Measurements from ENCODE around the gene SERPINH1. TPM values are rescaled to one million over a fixed set of nuclear protein-coding genes. Genes with fewer than 3 reads are reported as not detected.

SERPINH1 gene
- total RNA-seq, 4 donors from 2014 or later = 134 to 847 (median 280) TPM

GRCh38 chr11:75585293-75585670 lies 23.2 kb downstream of the SERPINH1 start:
- Histone ChIP-seq H3K27me3 (no peaks in the 10 kb centered on the region), H3K4me1 (peaks cover 0 to 4% of the 10 kb centered on the region in 2 donors), H3K4me3 (no peak overlapping the region), H3K27ac (peak overlapping the region; percentile 90 to 99), H3K36me3 (no peaks in the 10 kb centered on the region), H3K9me3 (no peaks in the 10 kb centered on the region)
- TF ChIP-seq POLR2A (IDR thresholded peaks at IDR 0.05) = no peak
- no peak for TF ChIP-seq CTCF (IDR thresholded peaks at IDR 0.05)
- intact Hi-C loops (cut with DNase I; ENCODE audit: low total_unique reads) = no loop called here
- DNase-seq = no peak

- DNase-seq = no peak
- no peak overlapping the region for H3K4me3 ChIP-seq
- TF ChIP-seq POLR2A (IDR thresholded peaks at IDR 0.05) (no peak), CTCF (IDR thresholded peaks at IDR 0.05) (no peak)
- H3K27me3 ChIP-seq = no peaks in the 10 kb centered on the region
- no peak overlapping the region for H3K27ac ChIP-seq
- intact Hi-C loops (cut with DNase I; ENCODE audit: low total_unique reads) = no loop called here
- H3K36me3 ChIP-seq = no peaks in the 10 kb centered on the region
- H3K4me1 ChIP-seq = peaks cover 0 to 4% of the 10 kb centered on the region in 2 donors
- no peaks in the 10 kb centered on the region for H3K9me3 ChIP-seq
These were observed 24.3 kb downstream of the SERPINH1 start for GRCh38 chr11:75586395-75586794.

- Histone ChIP-seq H3K36me3 (no peaks in the 10 kb centered on the region), H3K4me3 (no peak overlapping the region), H3K9me3 (no peaks in the 10 kb centered on the region), H3K27me3 (no peaks in the 10 kb centered on the region), H3K27ac (no peak overlapping the region), H3K4me1 (peaks cover 0 to 4% of the 10 kb centered on the region in 2 donors)
- DNase-seq = no peak
- TF ChIP-seq CTCF (IDR thresholded peaks at IDR 0.05) = no peak
- TF ChIP-seq POLR2A (IDR thresholded peaks at IDR 0.05) = no peak
- intact Hi-C loops (cut with DNase I; ENCODE audit: low total_unique reads) = no loop called here
These were observed 26.0 kb downstream of the SERPINH1 start for GRCh38 chr11:75588051-75588481.

- TF ChIP-seq CTCF (IDR thresholded peaks at IDR 0.05) (no peak), POLR2A (IDR thresholded peaks at IDR 0.05) (no peak)
- H3K4me3 ChIP-seq = no peak overlapping the region
- H3K27ac ChIP-seq = no peak overlapping the region
- no peak for DNase-seq
- intact Hi-C loops (cut with DNase I; ENCODE audit: low total_unique reads) = no loop called here
- no peaks in the 10 kb centered on the region for H3K9me3 ChIP-seq
- H3K36me3 ChIP-seq = no peaks in the 10 kb centered on the region
- H3K27me3 ChIP-seq = no peaks in the 10 kb centered on the region
- H3K4me1 ChIP-seq = peaks cover 0 to 4% of the 10 kb centered on the region in 2 donors
These were observed 27.0 kb downstream of the SERPINH1 start for GRCh38 chr11:75589051-75589450.

DNA sequence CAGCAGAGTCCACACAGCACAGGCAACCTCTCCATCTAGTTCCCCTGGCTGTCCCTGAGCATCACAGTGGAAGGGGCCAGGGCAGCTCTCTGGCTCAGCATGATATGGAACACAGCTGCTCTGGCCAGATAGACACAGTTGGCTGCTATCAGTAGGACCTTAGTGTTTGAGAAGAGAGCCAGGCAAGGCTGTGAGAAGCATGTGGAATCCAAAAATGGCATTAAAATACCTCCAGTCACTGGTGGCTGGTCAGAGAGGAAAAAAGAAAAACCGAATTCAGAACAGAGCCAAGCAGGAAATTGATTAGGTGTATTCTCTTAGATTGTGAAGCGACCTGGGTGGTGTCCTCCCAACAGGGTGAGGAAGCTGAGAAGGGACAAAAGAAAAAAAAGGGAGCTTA lies 27.9 kb downstream of the SERPINH1 start:
- no peaks in the 10 kb centered on the region for H3K27me3 ChIP-seq
- no peak for DNase-seq
- no peaks in the 10 kb centered on the region for H3K4me1 ChIP-seq
- H3K9me3 ChIP-seq = no peaks in the 10 kb centered on the region
- no peak overlapping the region for H3K4me3 ChIP-seq
- no peak overlapping the region for H3K27ac ChIP-seq
- H3K36me3 ChIP-seq = no peaks in the 10 kb centered on the region
- no peak for TF ChIP-seq POLR2A (IDR thresholded peaks at IDR 0.05)
- TF ChIP-seq CTCF (IDR thresholded peaks at IDR 0.05) = no peak
- intact Hi-C loops (cut with DNase I; ENCODE audit: low total_unique reads) = no loop called here

Measured in uterus (tissue), 4 donors.